Measurements from ENCODE around the gene MRPL58. TPM values are rescaled to one million over a fixed set of nuclear protein-coding genes. Genes with fewer than 3 reads are reported as not detected.
A peak's percentile ranks its signal among the peaks of the same experiment; 100 is the strongest.

The MRPL58 gene
- total RNA-seq, 2 experiments from 2014 or later: 75.3 to 84.2 TPM

- no TSS peak for BruUV-seq (replicated peaks)
- H3K9me3 ChIP-seq (ENCODE audit: low read length): no peaks in the 10 kb centered on the region
- H3K4me2 ChIP-seq (ENCODE audit: low read length): no peak overlapping the region
- no peaks in the 10 kb centered on the region for H4K20me1 ChIP-seq (ENCODE audit: insufficient read depth, low read length)
- H3K4me3 ChIP-seq (ENCODE audit: low read depth, low read length, poor library complexity, severe bottlenecking): no peak overlapping the region
- H3K36me3 ChIP-seq (ENCODE audit: insufficient read depth, low read length): peaks cover 84% of the 10 kb centered on the region
- ChIA-PET CTCF (ENCODE audit: unreplicated experiment) (interaction anchor here (0.6 to 1.2 kb wide), 3 partner anchors 98 to 104 kb away, joined by 3 to 4 read pairs (median 3); no protein-coding TSS in a partner anchor), POLR2A (interaction anchor here (0.7 to 1.6 kb wide), 4 partner anchors 10 to 582 kb away, joined by 3 to 4 read pairs (median 3); no protein-coding TSS in a partner anchor)
- peak; percentile 42 for DNase-seq (ENCODE audit: low spot score)
- H3K27ac ChIP-seq (ENCODE audit: low read depth, low read length, poor library complexity, severe bottlenecking): no peak overlapping the region
- TF ChIP-seq, protein P1, sequence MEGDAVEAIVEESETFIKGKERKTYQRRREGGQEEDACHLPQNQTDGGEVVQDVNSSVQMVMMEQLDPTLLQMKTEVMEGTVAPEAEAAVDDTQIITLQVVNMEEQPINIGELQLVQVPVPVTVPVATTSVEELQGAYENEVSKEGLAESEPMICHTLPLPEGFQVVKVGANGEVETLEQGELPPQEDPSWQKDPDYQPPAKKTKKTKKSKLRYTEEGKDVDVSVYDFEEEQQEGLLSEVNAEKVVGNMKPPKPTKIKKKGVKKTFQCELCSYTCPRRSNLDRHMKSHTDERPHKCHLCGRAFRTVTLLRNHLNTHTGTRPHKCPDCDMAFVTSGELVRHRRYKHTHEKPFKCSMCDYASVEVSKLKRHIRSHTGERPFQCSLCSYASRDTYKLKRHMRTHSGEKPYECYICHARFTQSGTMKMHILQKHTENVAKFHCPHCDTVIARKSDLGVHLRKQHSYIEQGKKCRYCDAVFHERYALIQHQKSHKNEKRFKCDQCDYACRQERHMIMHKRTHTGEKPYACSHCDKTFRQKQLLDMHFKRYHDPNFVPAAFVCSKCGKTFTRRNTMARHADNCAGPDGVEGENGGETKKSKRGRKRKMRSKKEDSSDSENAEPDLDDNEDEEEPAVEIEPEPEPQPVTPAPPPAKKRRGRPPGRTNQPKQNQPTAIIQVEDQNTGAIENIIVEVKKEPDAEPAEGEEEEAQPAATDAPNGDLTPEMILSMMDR (conservative IDR thresholded peaks at IDR 0.05; ENCODE audit: low read length): peak; percentile 69
- TF ChIP-seq EZH2phosphoT487 (IDR thresholded peaks at IDR 0.05; ENCODE audit: borderline replicate concordance, low read depth, low read length): no peak
- no peaks in the 10 kb centered on the region for H3K9me2 ChIP-seq (ENCODE audit: insufficient read depth, low read length)
- H2AFZ ChIP-seq (ENCODE audit: low read length): no peak overlapping the region
- intact Hi-C loops (cut with micrococcal nuclease; ENCODE audit: unreplicated experiment): no loop called here
- no peaks in the 10 kb centered on the region for H3K4me1 ChIP-seq (ENCODE audit: insufficient read depth, low read length, poor library complexity, severe bottlenecking)
- H3K79me2 ChIP-seq (ENCODE audit: insufficient read depth, low read depth, low read length): no peaks in the 10 kb centered on the region
Observed at GRCh38 chr17:75059369-75060345, 47.2 kb downstream of the MRPL58 start.

GRCh38 chr17:75060434-75061054 lies 48.1 kb downstream of the MRPL58 start:
- Histone ChIP-seq H3K9me3 (ENCODE audit: low read length) (no peaks in the 10 kb centered on the region), H3K4me3 (ENCODE audit: low read depth, low read length, poor library complexity, severe bottlenecking) (no peak overlapping the region), H3K9me2 (ENCODE audit: insufficient read depth, low read length) (no peaks in the 10 kb centered on the region), H3K36me3 (ENCODE audit: insufficient read depth, low read length) (peaks cover 84% of the 10 kb centered on the region), H4K20me1 (ENCODE audit: insufficient read depth, low read length) (no peaks in the 10 kb centered on the region), H2AFZ (ENCODE audit: low read length) (no peak overlapping the region), H3K27ac (ENCODE audit: low read depth, low read length, poor library complexity, severe bottlenecking) (no peak overlapping the region), H3K4me1 (ENCODE audit: insufficient read depth, low read length, poor library complexity, severe bottlenecking) (no peaks in the 10 kb centered on the region), H3K79me2 (ENCODE audit: insufficient read depth, low read depth, low read length) (no peaks in the 10 kb centered on the region), H3K4me2 (ENCODE audit: low read length) (no peak overlapping the region)
- ChIA-PET CTCF (ENCODE audit: unreplicated experiment) (interaction anchor here (0.6 to 1.7 kb wide), 4 partner anchors 12 to 104 kb away, joined by 3 to 5 read pairs (median 4); no protein-coding TSS in a partner anchor), POLR2A (interaction anchor here (1.0 to 1.6 kb wide), 3 partner anchors 9 to 11 kb away, joined by 3 to 6 read pairs (median 4); no protein-coding TSS in a partner anchor)
- intact Hi-C loops (cut with micrococcal nuclease; ENCODE audit: unreplicated experiment): no loop called here
- DNase-seq (ENCODE audit: low spot score): no peak
- TF ChIP-seq, protein P1 (conservative IDR thresholded peaks at IDR 0.05; ENCODE audit: low read length): no peak
- TF ChIP-seq EZH2phosphoT487 (IDR thresholded peaks at IDR 0.05; ENCODE audit: borderline replicate concordance, low read depth, low read length): no peak
- no TSS peak for BruUV-seq (replicated peaks)

Data from OCI-LY7 (cell line).